HepG2 (cell line): Measurements from ENCODE around the gene AKR1C3. TPM values are rescaled to one million over a fixed set of nuclear protein-coding genes. Genes with fewer than 3 reads are reported as not detected.

Experiments used
- ATAC-seq: fragments of 200-7000 bp; cut with Tn5 transposase; 3 replicates; pipeline ENCODE4 v1.9.1; 2020; ENCODE audit warnings: mild to moderate bottlenecking, moderate library complexity
- BruUV-seq: library from RNA; stranded (reverse); fragments of 400-500 nt; replicated peaks from 2 replicates; lab custom pipeline; 2021; lab: Mats Ljungman, UMichigan
- CTCF ChIA-PET: fragments of 300-600 bp; formaldehyde crosslinking; extraction: SDS; loops from one replicate; lab custom pipeline; 2021; ENCODE audit warnings: low total read pairs, inconsistent platforms, low intra/inter-chr PET ratio; lab: Yijun Ruan, JAX
- POLR2A ChIA-PET: fragments of 350-600 bp; sonication (Branson Sonifier 250); formaldehyde crosslinking; loops from one replicate; lab custom pipeline; 2020; ENCODE audit warnings: antibody characterized with exemption, inconsistent platforms; lab: Yijun Ruan, JAX
- DNase-seq: peaks from one replicate; pipeline ENCODE4 v3.0.0-alpha.2; 2015; ENCODE audit warnings: low spot score
- FAIRE-seq: peaks from 3 replicates; lab custom pipeline; 2011; peaks lifted over from hg19 to GRCh38; lab: Jason Lieb, UNC
- H2AFZ ChIP-seq: one replicate; pipeline ENCODE4 v1.6.1; 2011; ENCODE audit warnings: low read length, inconsistent platforms
- H3K27ac ChIP-seq: fragments of 300-600 bp; 3 replicates; pipeline ENCODE4 v1.8.0; 2011; ENCODE audit warnings: mixed run types, mild to moderate bottlenecking, mixed read lengths, low read length, inconsistent platforms; ENCODE audit not compliant: insufficient read depth; ENCODE audit errors: extremely low read length
- H3K27me3 ChIP-seq, 2 experiments: fragments of 200-600 bp in 1 of 2; 2 replicates in 1 of 2; 3 replicates in 1 of 2; pipeline versions ENCODE4 v1.6.0 to v1.8.0; 2011; ENCODE audit warnings: low read length in 2 of 2, mild to moderate bottlenecking in 2 of 2, moderate library complexity in 2 of 2, inconsistent platforms in 1 of 2; ENCODE audit not compliant: insufficient read depth in 2 of 2, control insufficient read depth in 1 of 2
- H3K36me3 ChIP-seq, 2 experiments: fragments of 200-600 bp in 1 of 2; replicated peaks in 1 of 2; 2 replicates in 1 of 2; 3 replicates in 1 of 2; pipeline versions ENCODE4 v1.5.1 to v1.8.0; 2011; ENCODE audit warnings: low read length in 2 of 2, inconsistent platforms in 1 of 2; ENCODE audit not compliant: insufficient read depth in 2 of 2, control insufficient read depth in 1 of 2
- H3K4me1 ChIP-seq: 2 replicates; pipeline ENCODE4 v1.5.1; 2012; ENCODE audit warnings: low read length, inconsistent platforms; ENCODE audit not compliant: insufficient read depth
- H3K4me2 ChIP-seq: 2 replicates; pipeline ENCODE4 v1.6.0; 2011; ENCODE audit warnings: low read depth, low read length, inconsistent platforms
- H3K4me3 ChIP-seq, 3 experiments: fragments of 200-600 bp in 1 of 3; sonication (generic), shearing (Covaris generic) in 1 of 3; replicated peaks in 1 of 3; 2 replicates each; pipeline ENCODE4 v1.5.1; 2011 to 2016; ENCODE audit warnings: low read length in 3 of 3, inconsistent platforms in 2 of 3, low read depth in 2 of 3, mild to moderate bottlenecking in 2 of 3, control low read depth in 1 of 3, mixed read lengths in 1 of 3; ENCODE audit not compliant: insufficient read depth in 1 of 3
- H3K79me2 ChIP-seq: one replicate; pipeline ENCODE4 v1.6.1; 2011; ENCODE audit warnings: low read length, inconsistent platforms; ENCODE audit not compliant: insufficient read depth
- H3K9ac ChIP-seq: 2 replicates; pipeline ENCODE4 v1.6.0; 2011; ENCODE audit warnings: mild to moderate bottlenecking, low read depth, low read length, inconsistent platforms; ENCODE audit not compliant: insufficient read depth
- H3K9me3 ChIP-seq: 2 replicates; pipeline ENCODE4 v1.5.1; 2012; ENCODE audit warnings: mild to moderate bottlenecking, low read length
- H4K20me1 ChIP-seq: 2 replicates; pipeline ENCODE4 v1.6.0; 2011; ENCODE audit warnings: inconsistent platforms, mild to moderate bottlenecking, low read length, moderate library complexity; ENCODE audit not compliant: insufficient read depth
- AGO1 ChIP-seq: fragments of 200-400 bp; formaldehyde crosslinking; IDR thresholded peaks from 2 replicates; pipeline ENCODE4 v1.6.1; 2017; ENCODE audit warnings: mild to moderate bottlenecking, low read depth, low read length, moderate library complexity; ENCODE audit not compliant: poor library complexity, severe bottlenecking
- ARHGAP35 ChIP-seq: sonication (generic); formaldehyde crosslinking; IDR thresholded peaks from 2 replicates; pipeline ENCODE4 v1.9.0; 2022; ENCODE audit warnings: mild to moderate bottlenecking, inconsistent platforms, moderate library complexity, missing genetic modification reagents, borderline replicate concordance
- BCL6 ChIP-seq: IDR thresholded peaks from 2 replicates; pipeline ENCODE4 v1.6.1; 2016; ENCODE audit warnings: missing genetic modification reagents, missing compliant biosample characterization
- FOXP1 ChIP-seq, 2 experiments: fragments of 450-650 bp in 1 of 2; IDR thresholded peaks; 2 replicates each; pipeline ENCODE4 v1.6.1; 2017 to 2018; ENCODE audit warnings: antibody characterized with exemption in 1 of 2
- HDAC2 ChIP-seq: sonication (generic); formaldehyde crosslinking; IDR thresholded peaks from 2 replicates; pipeline ENCODE4 v1.4.0; 2020; ENCODE audit warnings: missing genetic modification reagents
- HNRNPK ChIP-seq: fragments of 200-400 bp; formaldehyde crosslinking; IDR thresholded peaks from 2 replicates; pipeline ENCODE4 v1.6.1; 2018; ENCODE audit warnings: low read length, low read depth, moderate library complexity, mild to moderate bottlenecking; ENCODE audit not compliant: poor library complexity, severe bottlenecking
- HOXA9 ChIP-seq: sonication (generic); formaldehyde crosslinking; IDR thresholded peaks from 2 replicates; pipeline ENCODE4 v1.8.1; 2022; ENCODE audit warnings: missing genetic modification reagents, mild to moderate bottlenecking, moderate library complexity, borderline replicate concordance
- JDP2 ChIP-seq: sonication (generic); formaldehyde crosslinking; IDR thresholded peaks from 2 replicates; pipeline ENCODE4 v1.8.1; 2022; ENCODE audit warnings: missing genetic modification reagents, borderline replicate concordance
- MXD4 ChIP-seq: IDR thresholded peaks from 2 replicates; pipeline ENCODE4 v1.6.1; 2016; ENCODE audit warnings: mild to moderate bottlenecking, missing biosample characterization, missing genetic modification reagents
- NCOA5 ChIP-seq: sonication (generic); formaldehyde crosslinking; IDR thresholded peaks from 2 replicates; pipeline ENCODE4 v1.4.0; 2020; ENCODE audit warnings: missing genetic modification reagents
- NR2F1 ChIP-seq, 2 experiments: fragments of 450-650 bp in 1 of 2; formaldehyde crosslinking in 1 of 2; IDR thresholded peaks; 2 replicates each; pipeline versions ENCODE4 v1.5.0 to v1.6.1; 2016 to 2020; ENCODE audit warnings: mild to moderate bottlenecking in 1 of 2, missing compliant biosample characterization in 1 of 2, missing genetic modification reagents in 1 of 2, moderate library complexity in 1 of 2
- PTBP1 ChIP-seq: fragments of 200-400 bp; formaldehyde crosslinking; IDR thresholded peaks from 2 replicates; pipeline ENCODE4 v1.6.1; 2018; ENCODE audit warnings: low read length, low read depth; ENCODE audit not compliant: poor library complexity, severe bottlenecking
- SALL1 ChIP-seq: sonication (generic); formaldehyde crosslinking; IDR thresholded peaks from 2 replicates; pipeline ENCODE4 v1.8.0; 2022; ENCODE audit warnings: mild to moderate bottlenecking, missing genetic modification reagents
- SMAD3 ChIP-seq: sonication (generic); formaldehyde crosslinking; IDR thresholded peaks from 2 replicates; pipeline ENCODE4 v1.4.0; 2020; ENCODE audit warnings: missing genetic modification reagents
- SP5 ChIP-seq: IDR thresholded peaks from 2 replicates; pipeline ENCODE4 v1.6.1; 2016; ENCODE audit warnings: low read depth, borderline replicate concordance
- TRAFD1 ChIP-seq: sonication (generic); formaldehyde crosslinking; IDR thresholded peaks from 2 replicates; pipeline ENCODE4 v1.5.1; 2020; ENCODE audit warnings: missing genetic modification reagents, mild to moderate bottlenecking, borderline replicate concordance
- U2AF1 ChIP-seq: fragments of 200-400 bp; formaldehyde crosslinking; optimal IDR thresholded peaks from 2 replicates; pipeline ENCODE3; 2017; ENCODE audit warnings: mild to moderate bottlenecking, low read depth, low read length
- ZMYM4 ChIP-seq: sonication (generic); formaldehyde crosslinking; IDR thresholded peaks from 2 replicates; pipeline ENCODE4 v1.8.1; 2023; ENCODE audit warnings: mild to moderate bottlenecking, missing genetic modification reagents
- ZNF101 ChIP-seq: sonication (generic); formaldehyde crosslinking; IDR thresholded peaks from 2 replicates; pipeline ENCODE4 v1.4.0; 2020; ENCODE audit warnings: mild to moderate bottlenecking, low read depth, missing genetic modification reagents, borderline replicate concordance
- ZNF614 ChIP-seq: IDR thresholded peaks from 2 replicates; pipeline ENCODE4 v1.6.1; 2018; ENCODE audit warnings: missing biosample characterization, missing genetic modification reagents, inconsistent platforms, borderline replicate concordance
- WGBS: methylation state at CpG from one replicate; pipeline ENCODE4 v1.1.6; 2017; ENCODE audit warnings: low lambda C conversion rate; 5-methylcytosine and 5-hydroxymethylcytosine counted together
- in situ Hi-C: cut with HindIII; loops from 2 replicates; pipeline ENCODE4 v1.10.0; 2017; ENCODE audit warnings: low pct_unique_long_range_greater_than_20kb; ENCODE audit not compliant: extremely low pct_ligation_motif_present
- intact Hi-C: fragments of 100-400 bp; cut with micrococcal nuclease; formaldehyde crosslinking; loops from one replicate; pipeline ENCODE4 v1.10.0; 2022; ENCODE audit not compliant: unreplicated experiment
- polyA plus RNA-seq, 8 experiments: library from polyadenylated mRNA; depleted of rRNA in 3 of 8; stranded (reverse) in 7 of 8; unstranded in 1 of 8; fragments of >200 nt; fragmentation: Illumina TruSeq in 4 of 8; extraction: Trizol in 4 of 8; gene quantifications; 2 replicates each; pipeline versions ENCODE4 v1.2.1 to v1.2.3, GENCODE V29; 2011 to 2016; ENCODE audit warnings: low read depth in 4 of 8, missing spikeins in 1 of 8, mixed read lengths in 1 of 8; ENCODE audit not compliant: insufficient read depth in 1 of 8
- total RNA-seq, 5 experiments: library from RNA; depleted of rRNA; stranded (reverse); fragments of >200 nt; fragmentation: Illumina TruSeq; extraction: Trizol; gene quantifications; 2 replicates each; pipeline ENCODE4 v1.2.3, GENCODE V29; 2016; ENCODE audit warnings: low read depth in 1 of 5

The AKR1C3 gene
- total and polyA plus RNA-seq, 2 of the 13 experiments (the other 11 are each of a cell fraction or from before 2014, with no cell fraction given) = 368 to 532 TPM

- no peak for DNase-seq
- no peaks in the 10 kb centered on the region for H3K27me3 ChIP-seq
- WGBS = 60% methylated on average over 1 of the region's 1 CpG
- peaks cover 65% of the 10 kb centered on the region for H3K4me1 ChIP-seq
- no peak for ATAC-seq
- H3K36me3 ChIP-seq = no peaks in the 10 kb centered on the region
- in situ Hi-C loops = no loop called here
- H3K27ac ChIP-seq = peak overlapping the region; percentile 99
- ChIA-PET CTCF (no interaction called here), POLR2A (no interaction called here)
- no TSS peak for BruUV-seq
- H4K20me1 ChIP-seq = no peaks in the 10 kb centered on the region
- H3K4me2 ChIP-seq = no peak overlapping the region
- H3K79me2 ChIP-seq = no peaks in the 10 kb centered on the region
- no peak for FAIRE-seq
- intact Hi-C loops = no loop called here
- no peak overlapping the region; the same call in 1 of the 2 replicates for H3K9ac ChIP-seq
- no peak overlapping the region for H2AFZ ChIP-seq
- H3K9me3 ChIP-seq = no peaks in the 10 kb centered on the region
- H3K4me3 ChIP-seq = no peak overlapping the region
- no peak for TF ChIP-seq HOXA9 (CRISPR knock-in tag)
- no peak for TF ChIP-seq NR2F1 (CRISPR knock-in tag; IDR thresholded peaks at IDR 0.05)
- no peak for TF ChIP-seq AGO1
- peak; percentile 52; the same call in 1 of the 2 replicates for TF ChIP-seq ZMYM4 (CRISPR knock-in tag)
- TF ChIP-seq PTBP1 = no peak
- no peak for TF ChIP-seq HNRNPK
- TF ChIP-seq ZNF101 = no peak
- TF ChIP-seq TRAFD1 (CRISPR knock-in tag) = no peak
- TF ChIP-seq SMAD3 (CRISPR knock-in tag) = no peak
- TF ChIP-seq MXD4 (CRISPR knock-in tag) = no peak
- no peak for TF ChIP-seq ARHGAP35
- TF ChIP-seq SALL1 (CRISPR knock-in tag) = peak; percentile 26; the same call in 1 of the 2 replicates
- no peak for TF ChIP-seq NCOA5 (CRISPR knock-in tag)
- TF ChIP-seq U2AF1 = no peak
- no peak for TF ChIP-seq JDP2 (CRISPR knock-in tag)
- TF ChIP-seq HDAC2 (CRISPR knock-in tag) = no peak
- no peak for TF ChIP-seq ZNF614 (CRISPR knock-in tag)
- 0 out of 2 replicates have a peak, but pooled peaks have one; percentile 24 for TF ChIP-seq BCL6
- no peak for TF ChIP-seq FOXP1 (IDR thresholded peaks at IDR 0.05)
- TF ChIP-seq FOXP1 (CRISPR knock-in tag; IDR thresholded peaks at IDR 0.05) = 0 out of 2 replicates have a peak, but pooled peaks have one; percentile 15
- TF ChIP-seq SP5 (CRISPR knock-in tag) = no peak
Observed at GRCh38 chr10:5068274-5068984, 25.8 kb upstream of the AKR1C3 start.
